H9 (cell line): ENCODE measurements around the gene GPR21. TPM values are rescaled to one million over a fixed set of nuclear protein-coding genes. Genes with fewer than 3 reads are reported as not detected.
A peak's percentile ranks its signal among the peaks of the same experiment; 100 is the strongest.

Experiments used
- DNase-seq: peaks from one replicate; pipeline ENCODE4 v3.0.0-alpha.2; 2017
- H2AFZ ChIP-seq: one replicate; pipeline ENCODE4 v1.6.1; 2013; ENCODE audit warnings: mild to moderate bottlenecking, low read length, control low read depth, moderate library complexity
- H2AK5ac ChIP-seq: 2 replicates; pipeline ENCODE4 v1.6.1; 2013; ENCODE audit warnings: low read length, control low read depth, mixed read lengths; ENCODE audit not compliant: insufficient read length
- H2BK120ac ChIP-seq: one replicate; pipeline ENCODE4 v1.6.1; 2013; ENCODE audit warnings: low read depth, mild to moderate bottlenecking, low read length, control low read depth, inconsistent platforms; ENCODE audit not compliant: poor library complexity, severe bottlenecking
- H2BK12ac ChIP-seq: 2 replicates; pipeline ENCODE4 v1.6.1; 2013; ENCODE audit warnings: low read length, control low read depth, mixed read lengths, low read depth; ENCODE audit not compliant: insufficient read length
- H2BK15ac ChIP-seq: 2 replicates; pipeline ENCODE4 v1.6.1; 2013; ENCODE audit warnings: low read depth, low read length, control low read depth
- H2BK20ac ChIP-seq: one replicate; pipeline ENCODE4 v1.6.1; 2013; ENCODE audit warnings: low read depth, mild to moderate bottlenecking, low read length, control low read depth, inconsistent platforms; ENCODE audit not compliant: poor library complexity, severe bottlenecking
- H2BK5ac ChIP-seq: 2 replicates; pipeline ENCODE4 v1.6.1; 2013; ENCODE audit warnings: low read length, control low read depth, mixed read lengths; ENCODE audit not compliant: insufficient read length
- H3K14ac ChIP-seq: 2 replicates; pipeline ENCODE4 v1.6.1; 2013; ENCODE audit warnings: low read length, control low read depth; ENCODE audit not compliant: insufficient read depth
- H3K18ac ChIP-seq: 2 replicates; pipeline ENCODE4 v1.6.1; 2013; ENCODE audit warnings: low read depth, mild to moderate bottlenecking, mixed read lengths, low read length, control low read depth; ENCODE audit not compliant: insufficient read length
- H3K23ac ChIP-seq: 2 replicates; pipeline ENCODE4 v1.6.1; 2013; ENCODE audit warnings: low read length, control low read depth, mixed read lengths, low read depth; ENCODE audit not compliant: insufficient read length
- H3K23me2 ChIP-seq: 2 replicates; pipeline ENCODE4 v1.6.1; 2013; ENCODE audit warnings: low read depth, mild to moderate bottlenecking, mixed read lengths, low read length, control low read depth; ENCODE audit not compliant: insufficient read length, poor library complexity, severe bottlenecking
- H3K27ac ChIP-seq: 2 replicates; pipeline ENCODE4 v1.5.1; 2013; ENCODE audit warnings: low read length, control low read depth, mixed read lengths, low read depth; ENCODE audit not compliant: insufficient read length
- H3K27me3 ChIP-seq: 2 replicates; pipeline ENCODE4 v1.6.1; 2013; ENCODE audit warnings: low read length, control low read depth, inconsistent platforms; ENCODE audit not compliant: insufficient read depth
- H3K4ac ChIP-seq: 2 replicates; pipeline ENCODE4 v1.6.1; 2013; ENCODE audit warnings: low read depth, mild to moderate bottlenecking, control low read depth, inconsistent platforms, low read length, moderate library complexity
- H3K4me1 ChIP-seq: 2 replicates; pipeline ENCODE4 v1.6.1; 2013; ENCODE audit warnings: low read length, control low read depth, inconsistent platforms; ENCODE audit not compliant: insufficient read depth
- H3K4me2 ChIP-seq: 2 replicates; pipeline ENCODE4 v1.6.1; 2013; ENCODE audit warnings: low read length, control low read depth, mixed read lengths; ENCODE audit not compliant: insufficient read length, insufficient read depth
- H3K56ac ChIP-seq: 2 replicates; pipeline ENCODE4 v1.6.1; 2013; ENCODE audit warnings: low read depth, mild to moderate bottlenecking, mixed read lengths, low read length, control low read depth; ENCODE audit not compliant: insufficient read length
- H3K79me1 ChIP-seq: 2 replicates; pipeline ENCODE4 v1.6.1; 2013; ENCODE audit warnings: low read depth, mild to moderate bottlenecking, moderate library complexity, low read length, control low read depth, inconsistent platforms; ENCODE audit not compliant: insufficient read depth, poor library complexity, severe bottlenecking
- H3K79me2 ChIP-seq: 2 replicates; pipeline ENCODE4 v1.6.1; 2013; ENCODE audit warnings: low read length, control low read depth, inconsistent platforms; ENCODE audit not compliant: insufficient read depth
- H3K9ac ChIP-seq: 2 replicates; pipeline ENCODE4 v1.6.1; 2013; ENCODE audit warnings: low read length, control low read depth, mixed read lengths; ENCODE audit not compliant: insufficient read length; ENCODE audit errors: extremely low read depth
- H3K9me3 ChIP-seq: one replicate; pipeline ENCODE4 v1.6.1; 2013; ENCODE audit warnings: low read depth, low read length, inconsistent platforms; ENCODE audit not compliant: control insufficient read depth
- H3T11ph ChIP-seq: one replicate; pipeline ENCODE4 v1.6.1; 2013; ENCODE audit warnings: mild to moderate bottlenecking, low read length, control low read depth, inconsistent platforms
- H4K20me1 ChIP-seq: one replicate; pipeline ENCODE4 v1.6.1; 2013; ENCODE audit not compliant: control insufficient read depth, insufficient read length, insufficient read depth
- H4K5ac ChIP-seq: 2 replicates; pipeline ENCODE4 v1.6.1; 2013; ENCODE audit warnings: low read depth, mild to moderate bottlenecking, mixed read lengths, low read length, control low read depth; ENCODE audit not compliant: insufficient read length
- H4K8ac ChIP-seq: replicated peaks from 2 replicates; pipeline ENCODE4 v1.6.1; 2013; ENCODE audit warnings: low read length, control low read depth, mixed read lengths, low read depth; ENCODE audit not compliant: insufficient read length
- H4K91ac ChIP-seq: 2 replicates; pipeline ENCODE4 v1.6.1; 2013; ENCODE audit warnings: low read depth, mild to moderate bottlenecking, moderate library complexity, mixed read lengths, low read length, control low read depth; ENCODE audit not compliant: insufficient read length
- H3K27ac Mint-ChIP-seq, 3 experiments: 2 replicates in 2 of 3; 3 replicates in 1 of 3; pipeline ENCODE4 v1.8.0; 2020 to 2021; ENCODE audit warnings: mixed read lengths in 3 of 3, mild to moderate bottlenecking in 1 of 3, moderate library complexity in 1 of 3
- H3K27me3 Mint-ChIP-seq: 2 replicates; pipeline ENCODE4 v1.8.0; 2021; ENCODE audit warnings: low read depth, mild to moderate bottlenecking, moderate library complexity, mixed read lengths
- H3K36me3 Mint-ChIP-seq, 3 experiments: 2 replicates in 2 of 3; 3 replicates in 1 of 3; pipeline ENCODE4 v1.8.0; 2020 to 2021; ENCODE audit warnings: low read depth in 3 of 3, mixed read lengths in 3 of 3; ENCODE audit not compliant: insufficient read depth in 1 of 3
- H3K4me1 Mint-ChIP-seq, 2 experiments: 2 replicates each; pipeline ENCODE4 v1.8.0; 2020; ENCODE audit warnings: mixed read lengths in 2 of 2
- H3K4me3 Mint-ChIP-seq, 2 experiments: 2 replicates in 1 of 2; 3 replicates in 1 of 2; pipeline ENCODE4 v1.8.0; 2020 to 2021; ENCODE audit warnings: mild to moderate bottlenecking in 2 of 2, mixed read lengths in 2 of 2, moderate library complexity in 1 of 2
- H3K9me3 Mint-ChIP-seq, 2 experiments: 2 replicates in 1 of 2; 3 replicates in 1 of 2; pipeline ENCODE4 v1.8.0; 2020; ENCODE audit warnings: mild to moderate bottlenecking in 2 of 2, mixed read lengths in 2 of 2, moderate library complexity in 1 of 2
- WGBS: extraction: QIAGEN DNeasy Blood & Tissue Kit; methylation state at CpG from one replicate; pipeline ENCODE4 v1.1.7; 2013; ENCODE audit warnings: missing lambda C conversion rate, low lambda C conversion rate, mixed read lengths; ENCODE audit not compliant: insufficient read length; ENCODE audit errors: extremely low coverage; 5-methylcytosine and 5-hydroxymethylcytosine counted together
- total RNA-seq: library from RNA; stranded (reverse); gene quantifications from 2 replicates; pipeline ENCODE4 v1.2.1, GENCODE V29; 2021
- TF ChIP-seq, protein P1 (sequence below): fragments of 200-600 bp; sonication (generic); conservative IDR thresholded peaks from 3 replicates; pipeline ENCODE4 v1.8.0; 2021; ENCODE audit warnings: antibody characterized with exemption, mild to moderate bottlenecking

Gene GPR21
- total RNA-seq, 1 experiment from 2014 or later, result 0.87 TPM

GRCh38 chr9:123002754-123003153 lies 30.7 kb upstream of the GPR21 start:
- Histone ChIP-seq H2AK5ac (no peak overlapping the region), H3K23ac (no peak overlapping the region), H3K9ac (no peak overlapping the region), H2BK5ac (no peak overlapping the region), H3K4ac (no peak overlapping the region), H3K79me2 (no peaks in the 10 kb centered on the region), H3K23me2 (no peaks in the 10 kb centered on the region), H3T11ph (no peak overlapping the region), H3K56ac (no peak overlapping the region), H2AFZ (no peak overlapping the region), H3K27ac (no peak overlapping the region), H3K9me3 (no peaks in the 10 kb centered on the region), H4K91ac (no peak overlapping the region), H3K18ac (no peak overlapping the region), H2BK12ac (no peak overlapping the region), H3K4me1 (no peaks in the 10 kb centered on the region), H3K4me2 (no peak overlapping the region), H3K14ac (no peak overlapping the region), H4K20me1 (no peaks in the 10 kb centered on the region), H4K5ac (no peak overlapping the region), H3K79me1 (no peaks in the 10 kb centered on the region), H2BK15ac (no peak overlapping the region), H2BK20ac (no peak overlapping the region), H2BK120ac (no peak overlapping the region), H4K8ac (no peak overlapping the region), H3K27me3 (no peaks in the 10 kb centered on the region)
- TF ChIP-seq, protein P1, sequence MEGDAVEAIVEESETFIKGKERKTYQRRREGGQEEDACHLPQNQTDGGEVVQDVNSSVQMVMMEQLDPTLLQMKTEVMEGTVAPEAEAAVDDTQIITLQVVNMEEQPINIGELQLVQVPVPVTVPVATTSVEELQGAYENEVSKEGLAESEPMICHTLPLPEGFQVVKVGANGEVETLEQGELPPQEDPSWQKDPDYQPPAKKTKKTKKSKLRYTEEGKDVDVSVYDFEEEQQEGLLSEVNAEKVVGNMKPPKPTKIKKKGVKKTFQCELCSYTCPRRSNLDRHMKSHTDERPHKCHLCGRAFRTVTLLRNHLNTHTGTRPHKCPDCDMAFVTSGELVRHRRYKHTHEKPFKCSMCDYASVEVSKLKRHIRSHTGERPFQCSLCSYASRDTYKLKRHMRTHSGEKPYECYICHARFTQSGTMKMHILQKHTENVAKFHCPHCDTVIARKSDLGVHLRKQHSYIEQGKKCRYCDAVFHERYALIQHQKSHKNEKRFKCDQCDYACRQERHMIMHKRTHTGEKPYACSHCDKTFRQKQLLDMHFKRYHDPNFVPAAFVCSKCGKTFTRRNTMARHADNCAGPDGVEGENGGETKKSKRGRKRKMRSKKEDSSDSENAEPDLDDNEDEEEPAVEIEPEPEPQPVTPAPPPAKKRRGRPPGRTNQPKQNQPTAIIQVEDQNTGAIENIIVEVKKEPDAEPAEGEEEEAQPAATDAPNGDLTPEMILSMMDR, result no peak
- H3K36me3 Mint-ChIP-seq, result peaks cover 6 to 34% (median 33%) of the 10 kb centered on the region in 3 experiments; a peak in 6 of 7 replicates
- H3K9me3 Mint-ChIP-seq, result no peaks in the 10 kb centered on the region
- no peak overlapping the region for H3K4me3 Mint-ChIP-seq
- peak overlapping the region; percentile 55 to 96 (median 83); a peak in 6 of 7 replicates for H3K27ac Mint-ChIP-seq
- H3K27me3 Mint-ChIP-seq, result no peaks in the 10 kb centered on the region
- no peak for DNase-seq
- no CpG with 5 or more reads among the region's 5 CpGs for WGBS
- H3K4me1 Mint-ChIP-seq, result peaks cover 15 to 21% of the 10 kb centered on the region in 2 experiments
